ENCODE results near the gene RRAGC.

DNA sequence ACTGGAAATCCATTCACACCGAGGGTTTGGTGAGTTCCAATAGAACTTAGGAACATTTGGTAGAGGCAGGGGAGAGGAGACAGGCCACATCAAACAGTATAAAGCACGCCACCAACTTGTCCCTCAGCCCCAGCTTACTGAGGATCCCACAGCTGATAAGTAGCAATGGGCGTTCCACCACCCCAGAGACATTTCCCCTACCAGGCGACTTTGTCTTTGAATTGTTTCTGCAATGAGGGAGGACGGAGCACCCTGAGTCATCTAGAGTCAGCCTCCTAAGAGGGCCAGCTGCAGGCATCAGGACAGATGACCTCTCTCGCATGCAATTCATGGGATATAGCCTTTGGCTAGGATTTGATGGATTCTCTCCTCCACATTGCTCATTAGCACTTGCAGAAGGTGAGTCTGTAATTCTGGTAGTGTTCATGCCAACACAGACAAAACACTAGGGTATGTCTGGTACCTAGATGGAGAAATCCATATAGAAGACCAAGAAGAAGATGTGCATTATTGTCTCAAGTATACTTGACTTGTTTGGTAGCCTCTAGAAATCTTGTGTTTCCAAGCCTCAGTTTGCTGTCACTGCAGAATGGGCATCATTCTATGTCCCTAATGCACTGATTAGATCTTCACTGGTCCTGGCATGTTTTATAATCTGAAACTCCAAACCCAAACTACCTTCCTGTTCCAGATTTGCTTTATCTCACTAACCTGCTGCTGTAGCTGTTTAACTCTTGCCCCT is 69.0 kb downstream of the RRAGC start:
- TF ChIP-seq CTCF (IDR thresholded peaks at IDR 0.05) = no peak
- no peak for TF ChIP-seq POLR2A (IDR thresholded peaks at IDR 0.05)

Measured in right lobe of liver (tissue), 4 donors.